Ishikawa (cell line): ENCODE results near the gene ZKSCAN8.

ENCODE experiments used
- CREB1 ChIP-seq: IDR thresholded peaks from 2 replicates; pipeline ENCODE4 v1.6.1; 2012; ENCODE audit warnings: low read depth
- RAD21 ChIP-seq: IDR thresholded peaks from 2 replicates; pipeline ENCODE4 v1.6.1; 2012; ENCODE audit warnings: low read depth
- TAF1 ChIP-seq: IDR thresholded peaks from 2 replicates; pipeline ENCODE4 v1.6.1; 2012; ENCODE audit warnings: low read depth, mild to moderate bottlenecking

DNA sequence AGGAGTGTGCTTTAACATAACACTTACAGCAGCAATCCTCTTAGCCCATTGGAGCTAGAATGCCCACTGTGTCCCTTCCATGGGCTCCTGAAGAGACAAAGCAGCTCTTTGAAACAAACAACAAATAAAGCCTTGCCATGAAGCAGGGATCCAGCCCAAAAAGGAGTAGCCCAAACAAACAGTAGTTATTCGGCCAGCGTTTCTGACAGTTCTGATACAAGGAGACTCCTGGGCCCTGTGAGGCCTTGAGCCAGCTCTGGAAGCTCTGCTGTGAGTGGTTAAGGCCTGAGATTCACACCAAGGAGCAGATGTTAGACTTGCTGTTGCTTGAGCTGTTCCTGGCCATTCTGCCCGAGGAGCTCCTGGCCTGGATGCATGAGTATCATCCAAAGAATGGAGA lies 34.2 kb upstream of the ZKSCAN8 start:
- TF ChIP-seq TAF1 (no peak), RAD21 (no peak), CREB1 (no peak)
